GM19023 (cell line): ENCODE data around the gene CDHR3.
"Not testable (repeated sequence)": the region's sequence is repeated elsewhere in the genome, so short reads cannot be mapped to it uniquely, and the experiment has no call there.

Experiments
- ATAC-seq: cut with Tn5 transposase; IDR thresholded peaks from one replicate; pipeline ENCODE4 v1.9.1; 2021; ENCODE audit warnings: mild to moderate bottlenecking, moderate library complexity; ENCODE audit not compliant: unreplicated experiment

The CDHR3 gene

GRCh38 chr7:105955651-105956466 lies 7.2 kb upstream of the CDHR3 start:
- not testable (repeated sequence) for ATAC-seq

- ATAC-seq, result no peak
Observed at GRCh38 chr7:105958012-105958411, 5.1 kb upstream of the CDHR3 start.

- ATAC-seq, result no peak
Observed at GRCh38 chr7:105962353-105962752, 711 bp upstream of the CDHR3 start.

- no peak for ATAC-seq
Observed at GRCh38 chr7:105971845-105972244, 8.8 kb downstream of the CDHR3 start.

- ATAC-seq, result no peak
Observed at GRCh38 chr7:105972276-105972675, 9.2 kb downstream of the CDHR3 start.

GRCh38 chr7:105974471-105974870 lies 11.4 kb downstream of the CDHR3 start:
- ATAC-seq, result no peak

GRCh38 chr7:105975770-105976417 lies 12.8 kb downstream of the CDHR3 start:
- ATAC-seq, result no peak

GRCh38 chr7:105976868-105977267 lies 13.8 kb downstream of the CDHR3 start:
- ATAC-seq, result no peak

GRCh38 chr7:105978035-105978434 lies 15.0 kb downstream of the CDHR3 start:
- ATAC-seq, result no peak

GRCh38 chr7:105978974-105979373 lies 15.9 kb downstream of the CDHR3 start:
- no peak for ATAC-seq

- no peak for ATAC-seq
Observed at GRCh38 chr7:105979405-105979804, 16.3 kb downstream of the CDHR3 start.

- ATAC-seq, result no peak
Observed at GRCh38 chr7:105980645-105981396, 17.8 kb downstream of the CDHR3 start.

GRCh38 chr7:105982388-105982787 lies 19.3 kb downstream of the CDHR3 start:
- ATAC-seq, result no peak

- not testable (repeated sequence) for ATAC-seq
Observed at GRCh38 chr7:105984808-105985207, 21.7 kb downstream of the CDHR3 start.

- no peak for ATAC-seq
Observed at GRCh38 chr7:105985229-105985628, 22.2 kb downstream of the CDHR3 start.

GRCh38 chr7:105985672-105986215 lies 22.7 kb downstream of the CDHR3 start:
- ATAC-seq, result no peak

GRCh38 chr7:105987046-105987445 lies 24.0 kb downstream of the CDHR3 start:
- no peak for ATAC-seq

- no peak for ATAC-seq
Observed at GRCh38 chr7:105988276-105988675, 25.2 kb downstream of the CDHR3 start.

- ATAC-seq, result no peak
Observed at GRCh38 chr7:105989191-105989590, 26.1 kb downstream of the CDHR3 start.

GRCh38 chr7:105989686-105990085 lies 26.6 kb downstream of the CDHR3 start:
- no peak for ATAC-seq

- ATAC-seq, result no peak
Observed at GRCh38 chr7:105990141-105990540, 27.1 kb downstream of the CDHR3 start.
